CD4-positive, alpha-beta T cell treated with Interleukin-15 for 4 hours (primary cell): Measurements from ENCODE around the gene RAMP3.
"Not testable (repeated sequence)": the region's sequence is repeated elsewhere in the genome, so short reads cannot be mapped to it uniquely, and the experiment has no call there.

ENCODE experiments used
- DNase-seq: peaks from one replicate; pipeline ENCODE4 v3.0.0-alpha.2; 2020; ENCODE audit warnings: low spot score

RAMP3 gene

GRCh38 chr7:45157653-45158401 lies at the start of gene RAMP3:
Gene RAMP3 (plus strand): TSS chr7:45157791. CDS start chr7:45157829, 38 bp downstream.
- DNase-seq = no peak

GRCh38 chr7:45108863-45109262 lies 48.7 kb upstream of the RAMP3 start:
- no peak for DNase-seq

GRCh38 chr7:45111298-45112223 lies 46.0 kb upstream of the RAMP3 start, which contains the start of gene TBRG4:
Gene TBRG4 (minus strand): TSS chr7:45111697. CDS start chr7:45109237, 2,460 bp downstream.
- DNase-seq = peak; percentile 91

GRCh38 chr7:45112648-45113047 lies 44.9 kb upstream of the RAMP3 start:
- no peak for DNase-seq

- not testable (repeated sequence) for DNase-seq
Observed at GRCh38 chr7:45114257-45114656, 43.3 kb upstream of the RAMP3 start.

- no peak for DNase-seq
Observed at GRCh38 chr7:45114926-45115325, 42.7 kb upstream of the RAMP3 start.

GRCh38 chr7:45116048-45116447 lies 41.5 kb upstream of the RAMP3 start:
- DNase-seq = no peak

GRCh38 chr7:45117582-45117981 lies 40.0 kb upstream of the RAMP3 start:
- no peak for DNase-seq

GRCh38 chr7:45118292-45118691 lies 39.3 kb upstream of the RAMP3 start:
- DNase-seq = no peak

- no peak for DNase-seq
Observed at GRCh38 chr7:45118889-45119331, 38.7 kb upstream of the RAMP3 start.

- no peak for DNase-seq
Observed at GRCh38 chr7:45119550-45119949, 38.0 kb upstream of the RAMP3 start.

- peak; percentile 17 for DNase-seq
Observed at GRCh38 chr7:45122975-45123860, 34.4 kb upstream of the RAMP3 start.

GRCh38 chr7:45123913-45124710 lies 33.5 kb upstream of the RAMP3 start:
- DNase-seq = no peak

GRCh38 chr7:45125193-45125904 lies 32.2 kb upstream of the RAMP3 start:
- DNase-seq = no peak

GRCh38 chr7:45126201-45126600 lies 31.4 kb upstream of the RAMP3 start:
- DNase-seq = no peak

- no peak for DNase-seq
Observed at GRCh38 chr7:45126920-45127319, 30.7 kb upstream of the RAMP3 start.

GRCh38 chr7:45129181-45129800 lies 28.3 kb upstream of the RAMP3 start:
- no peak for DNase-seq

GRCh38 chr7:45129906-45130305 lies 27.7 kb upstream of the RAMP3 start:
- DNase-seq = no peak

- DNase-seq = no peak
Observed at GRCh38 chr7:45130910-45131309, 26.7 kb upstream of the RAMP3 start.

- DNase-seq = no peak
Observed at GRCh38 chr7:45131891-45132290, 25.7 kb upstream of the RAMP3 start.
